Endothelial cell (in vitro differentiated cells): ENCODE data around the gene HOPX. TPM values are rescaled to one million over a fixed set of nuclear protein-coding genes. Genes with fewer than 3 reads are reported as not detected.

ENCODE experiments used
- DNase-seq: peaks from one replicate; pipeline ENCODE4 v3.0.0; 2021; ENCODE audit warnings: low spot score
- H3K27ac Mint-ChIP-seq: one replicate; pipeline ENCODE4 v1.8.0; 2021; ENCODE audit warnings: mixed read lengths, inconsistent platforms; ENCODE audit not compliant: unreplicated experiment
- H3K27me3 Mint-ChIP-seq: one replicate; pipeline ENCODE4 v1.8.0; 2021; ENCODE audit warnings: mild to moderate bottlenecking, moderate library complexity, mixed read lengths, inconsistent platforms; ENCODE audit not compliant: unreplicated experiment
- H3K36me3 Mint-ChIP-seq: one replicate; pipeline ENCODE4 v1.8.0; 2021; ENCODE audit warnings: mild to moderate bottlenecking, low read depth, mixed read lengths, inconsistent platforms; ENCODE audit not compliant: unreplicated experiment
- H3K4me1 Mint-ChIP-seq: one replicate; pipeline ENCODE4 v1.8.0; 2021; ENCODE audit warnings: mild to moderate bottlenecking, mixed read lengths, inconsistent platforms; ENCODE audit not compliant: unreplicated experiment
- H3K4me3 Mint-ChIP-seq: one replicate; pipeline ENCODE4 v1.8.0; 2021; ENCODE audit warnings: mild to moderate bottlenecking, mixed read lengths, inconsistent platforms; ENCODE audit not compliant: unreplicated experiment
- H3K9me3 Mint-ChIP-seq: one replicate; pipeline ENCODE4 v1.8.0; 2021; ENCODE audit warnings: mixed read lengths, inconsistent platforms; ENCODE audit not compliant: unreplicated experiment
- CTCF ChIP-seq: fragments of 200-600 bp; sonication (generic); IDR thresholded peaks from one replicate; pipeline ENCODE4 v1.5.0; 2021; ENCODE audit warnings: antibody characterized with exemption; ENCODE audit not compliant: unreplicated experiment
- total RNA-seq: library from RNA; stranded (reverse); fragmentation: NEBNext Ultra II Directional; extraction: Animal tissue kit (Norgen Biotek cat#: 25700); gene quantifications from one replicate; pipeline ENCODE4 v1.2.1, GENCODE V29; 2021; ENCODE audit not compliant: unreplicated experiment

HOPX gene
- total RNA-seq, 1 donor from 2014 or later: 4.2 TPM

- Mint-ChIP-seq H3K36me3 (peaks cover 4% of the 10 kb centered on the region), H3K4me1 (peaks cover 40% of the 10 kb centered on the region), H3K27ac (no peak overlapping the region), H3K4me3 (no peak overlapping the region), H3K27me3 (peaks cover 6% of the 10 kb centered on the region), H3K9me3 (no peaks in the 10 kb centered on the region)
- no peak for TF ChIP-seq CTCF
- DNase-seq: no peak
These were observed 28.9 kb downstream of the HOPX start for GRCh38 chr4:56652196-56652595.

- H3K27ac Mint-ChIP-seq: no peak overlapping the region
- no peaks in the 10 kb centered on the region for H3K9me3 Mint-ChIP-seq
- H3K36me3 Mint-ChIP-seq: peaks cover 4% of the 10 kb centered on the region
- H3K4me3 Mint-ChIP-seq: no peak overlapping the region
- no peak for DNase-seq
- no peak for TF ChIP-seq CTCF
- peaks cover 35% of the 10 kb centered on the region for H3K4me1 Mint-ChIP-seq
- peaks cover 1% of the 10 kb centered on the region for H3K27me3 Mint-ChIP-seq
These were observed 30.1 kb downstream of the HOPX start for GRCh38 chr4:56651056-56651350.

- H3K4me3 Mint-ChIP-seq: no peak overlapping the region
- peaks cover 37% of the 10 kb centered on the region for H3K4me1 Mint-ChIP-seq
- peaks cover 1% of the 10 kb centered on the region for H3K27me3 Mint-ChIP-seq
- no peak overlapping the region for H3K27ac Mint-ChIP-seq
- no peak for TF ChIP-seq CTCF
- H3K36me3 Mint-ChIP-seq: peaks cover 4% of the 10 kb centered on the region
- DNase-seq: no peak
- no peaks in the 10 kb centered on the region for H3K9me3 Mint-ChIP-seq
These were observed 30.6 kb downstream of the HOPX start for GRCh38 chr4:56650262-56651055.

GRCh38 chr4:56649445-56650261 lies 31.4 kb downstream of the HOPX start:
- no peaks in the 10 kb centered on the region for H3K9me3 Mint-ChIP-seq
- no peak for TF ChIP-seq CTCF
- H3K27me3 Mint-ChIP-seq: peaks cover under 1% of the 10 kb centered on the region
- H3K4me3 Mint-ChIP-seq: no peak overlapping the region
- no peak overlapping the region for H3K27ac Mint-ChIP-seq
- peaks cover under 1% of the 10 kb centered on the region for H3K36me3 Mint-ChIP-seq
- H3K4me1 Mint-ChIP-seq: peaks cover 32% of the 10 kb centered on the region
- DNase-seq: no peak

- Mint-ChIP-seq H3K27me3 (no peaks in the 10 kb centered on the region), H3K9me3 (no peaks in the 10 kb centered on the region), H3K36me3 (no peaks in the 10 kb centered on the region), H3K4me3 (no peak overlapping the region), H3K27ac (no peak overlapping the region), H3K4me1 (peaks cover 24% of the 10 kb centered on the region)
- DNase-seq: no peak
- no peak for TF ChIP-seq CTCF
These were observed 32.3 kb downstream of the HOPX start for GRCh38 chr4:56648824-56649151.
